HepG2 (cell line): ENCODE measurements around the gene RHOG. TPM values are rescaled to one million over a fixed set of nuclear protein-coding genes. Genes with fewer than 3 reads are reported as not detected.

ENCODE experiments used
- ATAC-seq: fragments of 200-7000 bp; cut with Tn5 transposase; 3 replicates; pipeline ENCODE4 v1.9.1; 2020; ENCODE audit warnings: mild to moderate bottlenecking, moderate library complexity
- BruUV-seq: library from RNA; stranded (reverse); fragments of 400-500 nt; replicated peaks from 2 replicates; lab custom pipeline; 2021; lab: Mats Ljungman, UMichigan
- CTCF ChIA-PET: fragments of 300-600 bp; formaldehyde crosslinking; extraction: SDS; loops from one replicate; lab custom pipeline; 2021; ENCODE audit warnings: low total read pairs, inconsistent platforms, low intra/inter-chr PET ratio; lab: Yijun Ruan, JAX
- POLR2A ChIA-PET: fragments of 350-600 bp; sonication (Branson Sonifier 250); formaldehyde crosslinking; loops from one replicate; lab custom pipeline; 2020; ENCODE audit warnings: antibody characterized with exemption, inconsistent platforms; lab: Yijun Ruan, JAX
- DNase-seq: peaks from one replicate; pipeline ENCODE4 v3.0.0-alpha.2; 2015; ENCODE audit warnings: low spot score
- FAIRE-seq: peaks from 3 replicates; lab custom pipeline; 2011; peaks lifted over from hg19 to GRCh38; lab: Jason Lieb, UNC
- H2AFZ ChIP-seq: one replicate; pipeline ENCODE4 v1.6.1; 2011; ENCODE audit warnings: low read length, inconsistent platforms
- H3K27ac ChIP-seq: fragments of 300-600 bp; 3 replicates; pipeline ENCODE4 v1.8.0; 2011; ENCODE audit warnings: mixed run types, mild to moderate bottlenecking, mixed read lengths, low read length, inconsistent platforms; ENCODE audit not compliant: insufficient read depth; ENCODE audit errors: extremely low read length
- H3K27me3 ChIP-seq, 2 experiments: fragments of 200-600 bp in 1 of 2; 2 replicates in 1 of 2; 3 replicates in 1 of 2; pipeline versions ENCODE4 v1.6.0 to v1.8.0; 2011; ENCODE audit warnings: low read length in 2 of 2, mild to moderate bottlenecking in 2 of 2, moderate library complexity in 2 of 2, inconsistent platforms in 1 of 2; ENCODE audit not compliant: insufficient read depth in 2 of 2, control insufficient read depth in 1 of 2
- H3K36me3 ChIP-seq, 2 experiments: fragments of 200-600 bp in 1 of 2; replicated peaks in 1 of 2; 2 replicates in 1 of 2; 3 replicates in 1 of 2; pipeline versions ENCODE4 v1.5.1 to v1.8.0; 2011; ENCODE audit warnings: low read length in 2 of 2, inconsistent platforms in 1 of 2; ENCODE audit not compliant: insufficient read depth in 2 of 2, control insufficient read depth in 1 of 2
- H3K4me1 ChIP-seq: 2 replicates; pipeline ENCODE4 v1.5.1; 2012; ENCODE audit warnings: low read length, inconsistent platforms; ENCODE audit not compliant: insufficient read depth
- H3K4me2 ChIP-seq: 2 replicates; pipeline ENCODE4 v1.6.0; 2011; ENCODE audit warnings: low read depth, low read length, inconsistent platforms
- H3K4me3 ChIP-seq, 3 experiments: fragments of 200-600 bp in 1 of 3; sonication (generic), shearing (Covaris generic) in 1 of 3; replicated peaks in 1 of 3; 2 replicates each; pipeline ENCODE4 v1.5.1; 2011 to 2016; ENCODE audit warnings: low read length in 3 of 3, inconsistent platforms in 2 of 3, low read depth in 2 of 3, mild to moderate bottlenecking in 2 of 3, control low read depth in 1 of 3, mixed read lengths in 1 of 3; ENCODE audit not compliant: insufficient read depth in 1 of 3
- H3K79me2 ChIP-seq: one replicate; pipeline ENCODE4 v1.6.1; 2011; ENCODE audit warnings: low read length, inconsistent platforms; ENCODE audit not compliant: insufficient read depth
- H3K9ac ChIP-seq: 2 replicates; pipeline ENCODE4 v1.6.0; 2011; ENCODE audit warnings: mild to moderate bottlenecking, low read depth, low read length, inconsistent platforms; ENCODE audit not compliant: insufficient read depth
- H3K9me3 ChIP-seq: 2 replicates; pipeline ENCODE4 v1.5.1; 2012; ENCODE audit warnings: mild to moderate bottlenecking, low read length
- H4K20me1 ChIP-seq: 2 replicates; pipeline ENCODE4 v1.6.0; 2011; ENCODE audit warnings: inconsistent platforms, mild to moderate bottlenecking, low read length, moderate library complexity; ENCODE audit not compliant: insufficient read depth
- FOSL2 ChIP-seq: sonication (generic); formaldehyde crosslinking; IDR thresholded peaks from 2 replicates; pipeline ENCODE4 v1.4.0; 2020; ENCODE audit warnings: missing genetic modification reagents
- GABPB1 ChIP-seq: IDR thresholded peaks from 2 replicates; pipeline ENCODE4 v1.6.1; 2016; ENCODE audit warnings: mild to moderate bottlenecking, missing genetic modification reagents, moderate library complexity, missing compliant biosample characterization
- HMG20A ChIP-seq: IDR thresholded peaks from 2 replicates; pipeline ENCODE4 v1.6.1; 2016; ENCODE audit warnings: borderline replicate concordance
- PHF8 ChIP-seq: sonication (generic); formaldehyde crosslinking; IDR thresholded peaks from 2 replicates; pipeline ENCODE4 v1.5.0; 2020; ENCODE audit warnings: missing genetic modification reagents
- SETDB1 ChIP-seq: sonication (generic); formaldehyde crosslinking; IDR thresholded peaks from 2 replicates; pipeline ENCODE4 v1.5.1; 2020; ENCODE audit warnings: missing genetic modification reagents, mild to moderate bottlenecking, borderline replicate concordance
- ZNF619 ChIP-seq: sonication (generic); formaldehyde crosslinking; IDR thresholded peaks from 2 replicates; pipeline ENCODE4 v1.4.0; 2020; ENCODE audit warnings: mild to moderate bottlenecking, missing genetic modification reagents
- ZNF777 ChIP-seq: sonication (generic); formaldehyde crosslinking; IDR thresholded peaks from 2 replicates; pipeline ENCODE4 v1.4.0; 2020; ENCODE audit warnings: missing genetic modification reagents
- WGBS: methylation state at CpG from one replicate; pipeline ENCODE4 v1.1.6; 2017; ENCODE audit warnings: low lambda C conversion rate; 5-methylcytosine and 5-hydroxymethylcytosine counted together
- in situ Hi-C: cut with HindIII; loops from 2 replicates; pipeline ENCODE4 v1.10.0; 2017; ENCODE audit warnings: low pct_unique_long_range_greater_than_20kb; ENCODE audit not compliant: extremely low pct_ligation_motif_present
- intact Hi-C: fragments of 100-400 bp; cut with micrococcal nuclease; formaldehyde crosslinking; loops from one replicate; pipeline ENCODE4 v1.10.0; 2022; ENCODE audit not compliant: unreplicated experiment
- polyA plus RNA-seq, 8 experiments: library from polyadenylated mRNA; depleted of rRNA in 3 of 8; stranded (reverse) in 7 of 8; unstranded in 1 of 8; fragments of >200 nt; fragmentation: Illumina TruSeq in 4 of 8; extraction: Trizol in 4 of 8; gene quantifications; 2 replicates each; pipeline versions ENCODE4 v1.2.1 to v1.2.3, GENCODE V29; 2011 to 2016; ENCODE audit warnings: low read depth in 4 of 8, missing spikeins in 1 of 8, mixed read lengths in 1 of 8; ENCODE audit not compliant: insufficient read depth in 1 of 8
- total RNA-seq, 5 experiments: library from RNA; depleted of rRNA; stranded (reverse); fragments of >200 nt; fragmentation: Illumina TruSeq; extraction: Trizol; gene quantifications; 2 replicates each; pipeline ENCODE4 v1.2.3, GENCODE V29; 2016; ENCODE audit warnings: low read depth in 1 of 5
- TF ChIP-seq, protein P1 (sequence below): sonication (generic); formaldehyde crosslinking; IDR thresholded peaks from 2 replicates; pipeline ENCODE4 v1.5.1; 2020; ENCODE audit warnings: mild to moderate bottlenecking, missing genetic modification reagents, borderline replicate concordance
- TF ChIP-seq, protein P2 (sequence below): sonication (generic); formaldehyde crosslinking; IDR thresholded peaks from 2 replicates; pipeline ENCODE4 v1.4.0; 2020; ENCODE audit warnings: missing genetic modification reagents, borderline replicate concordance
- TF ChIP-seq, protein P3 (sequence below): sonication (generic); formaldehyde crosslinking; IDR thresholded peaks from 2 replicates; pipeline ENCODE4 v1.8.0; 2022; ENCODE audit warnings: missing genetic modification reagents, mild to moderate bottlenecking, moderate library complexity, borderline replicate concordance

Gene RHOG
- total and polyA plus RNA-seq, 2 of the 13 experiments (the other 11 are each of a cell fraction or from before 2014, with no cell fraction given): 7.7 to 23.4 TPM

DNA sequence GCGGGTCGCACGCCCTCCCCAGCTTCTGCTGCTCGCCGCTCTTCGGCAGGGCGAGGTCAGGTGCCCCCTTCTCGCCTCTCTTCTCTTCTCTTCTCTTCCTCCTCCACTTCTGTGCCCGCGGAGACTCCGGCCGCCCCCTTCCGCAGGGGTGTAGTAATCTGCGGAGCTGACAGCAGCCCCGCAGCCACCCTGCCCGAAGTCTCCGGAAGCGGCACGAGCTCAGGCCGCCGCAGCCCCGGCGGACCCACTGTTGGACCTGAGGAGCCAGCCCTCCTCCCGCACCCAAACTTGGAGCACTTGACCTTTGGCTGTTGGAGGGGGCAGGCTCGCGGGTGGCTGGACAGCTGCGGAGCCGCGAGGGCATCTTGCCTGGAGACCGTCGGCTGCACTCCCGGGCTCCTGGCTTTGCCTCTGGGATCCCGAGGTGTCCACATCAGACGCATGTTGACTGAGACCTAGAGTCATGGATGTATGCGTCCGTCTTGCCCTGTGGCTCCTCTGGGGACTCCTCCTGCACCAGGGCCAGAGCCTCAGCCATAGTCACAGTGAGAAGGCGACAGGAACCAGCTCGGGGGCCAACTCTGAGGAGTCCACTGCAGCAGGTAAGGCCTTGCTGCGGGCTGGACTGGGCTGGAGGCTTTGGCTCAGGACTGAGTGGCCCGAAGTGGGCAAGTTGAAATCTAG is 15.2 kb upstream of the RHOG start:
- Histone ChIP-seq H3K4me2 (peak overlapping the region; percentile 92), H3K36me3 (no peaks in the 10 kb centered on the region), H2AFZ (no peak overlapping the region), H3K4me3 (peak overlapping the region; percentile 76 to 96 (median 87)), H4K20me1 (no peaks in the 10 kb centered on the region), H3K4me1 (peaks cover 57% of the 10 kb centered on the region), H3K9ac (peak overlapping the region; percentile 82), H3K27me3 (no peaks in the 10 kb centered on the region; a peak in 1 of 5 replicates), H3K9me3 (no peaks in the 10 kb centered on the region), H3K27ac (peak overlapping the region; percentile 86), H3K79me2 (peaks cover 51% of the 10 kb centered on the region)
- intact Hi-C loops: loop anchor here (1.0 to 5.0 kb wide), 7 partner anchors 15 to 216 kb away; partner anchors contain the start of gene RHOG
- CTCF ChIA-PET: interaction anchor here (2.1 kb wide), 1 partner anchor 216 kb away, joined by 30 read pairs; no protein-coding TSS in a partner anchor
- no TSS peak for BruUV-seq
- FAIRE-seq: no peak
- POLR2A ChIA-PET: interaction anchor here (0.6 to 3.4 kb wide), 17 partner anchors 11 to 477 kb away, joined by 3 to 44 read pairs (median 10); partner anchors contain the start of genes RHOG and ZNF195
- DNase-seq: no peak
- in situ Hi-C loops: loop anchor here (10.0 kb wide), 1 partner anchor 109 kb away; no protein-coding TSS in a partner anchor
- WGBS: 0% methylated on average over 23 of the region's 40 CpGs
- ATAC-seq: peak; percentile 50
- 0 out of 2 replicates have a peak, but pooled peaks have one; percentile 32 for TF ChIP-seq ZNF619 (CRISPR knock-in tag)
- TF ChIP-seq ZNF777 (CRISPR knock-in tag): peak; percentile 80
- TF ChIP-seq GABPB1: peak; percentile 71
- TF ChIP-seq, protein P1, sequence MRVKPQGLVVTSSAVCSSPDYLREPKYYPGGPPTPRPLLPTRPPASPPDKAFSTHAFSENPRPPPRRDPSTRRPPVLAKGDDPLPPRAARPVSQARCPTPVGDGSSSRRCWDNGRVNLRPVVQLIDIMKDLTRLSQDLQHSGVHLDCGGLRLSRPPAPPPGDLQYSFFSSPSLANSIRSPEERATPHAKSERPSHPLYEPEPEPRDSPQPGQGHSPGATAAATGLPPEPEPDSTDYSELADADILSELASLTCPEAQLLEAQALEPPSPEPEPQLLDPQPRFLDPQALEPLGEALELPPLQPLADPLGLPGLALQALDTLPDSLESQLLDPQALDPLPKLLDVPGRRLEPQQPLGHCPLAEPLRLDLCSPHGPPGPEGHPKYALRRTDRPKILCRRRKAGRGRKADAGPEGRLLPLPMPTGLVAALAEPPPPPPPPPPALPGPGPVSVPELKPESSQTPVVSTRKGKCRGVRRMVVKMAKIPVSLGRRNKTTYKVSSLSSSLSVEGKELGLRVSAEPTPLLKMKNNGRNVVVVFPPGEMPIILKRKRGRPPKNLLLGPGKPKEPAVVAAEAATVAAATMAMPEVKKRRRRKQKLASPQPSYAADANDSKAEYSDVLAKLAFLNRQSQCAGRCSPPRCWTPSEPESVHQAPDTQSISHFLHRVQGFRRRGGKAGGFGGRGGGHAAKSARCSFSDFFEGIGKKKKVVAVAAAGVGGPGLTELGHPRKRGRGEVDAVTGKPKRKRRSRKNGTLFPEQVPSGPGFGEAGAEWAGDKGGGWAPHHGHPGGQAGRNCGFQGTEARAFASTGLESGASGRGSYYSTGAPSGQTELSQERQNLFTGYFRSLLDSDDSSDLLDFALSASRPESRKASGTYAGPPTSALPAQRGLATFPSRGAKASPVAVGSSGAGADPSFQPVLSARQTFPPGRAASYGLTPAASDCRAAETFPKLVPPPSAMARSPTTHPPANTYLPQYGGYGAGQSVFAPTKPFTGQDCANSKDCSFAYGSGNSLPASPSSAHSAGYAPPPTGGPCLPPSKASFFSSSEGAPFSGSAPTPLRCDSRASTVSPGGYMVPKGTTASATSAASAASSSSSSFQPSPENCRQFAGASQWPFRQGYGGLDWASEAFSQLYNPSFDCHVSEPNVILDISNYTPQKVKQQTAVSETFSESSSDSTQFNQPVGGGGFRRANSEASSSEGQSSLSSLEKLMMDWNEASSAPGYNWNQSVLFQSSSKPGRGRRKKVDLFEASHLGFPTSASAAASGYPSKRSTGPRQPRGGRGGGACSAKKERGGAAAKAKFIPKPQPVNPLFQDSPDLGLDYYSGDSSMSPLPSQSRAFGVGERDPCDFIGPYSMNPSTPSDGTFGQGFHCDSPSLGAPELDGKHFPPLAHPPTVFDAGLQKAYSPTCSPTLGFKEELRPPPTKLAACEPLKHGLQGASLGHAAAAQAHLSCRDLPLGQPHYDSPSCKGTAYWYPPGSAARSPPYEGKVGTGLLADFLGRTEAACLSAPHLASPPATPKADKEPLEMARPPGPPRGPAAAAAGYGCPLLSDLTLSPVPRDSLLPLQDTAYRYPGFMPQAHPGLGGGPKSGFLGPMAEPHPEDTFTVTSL: 0 out of 2 replicates have a peak, but pooled peaks have one; percentile 22
- TF ChIP-seq, protein P2, sequence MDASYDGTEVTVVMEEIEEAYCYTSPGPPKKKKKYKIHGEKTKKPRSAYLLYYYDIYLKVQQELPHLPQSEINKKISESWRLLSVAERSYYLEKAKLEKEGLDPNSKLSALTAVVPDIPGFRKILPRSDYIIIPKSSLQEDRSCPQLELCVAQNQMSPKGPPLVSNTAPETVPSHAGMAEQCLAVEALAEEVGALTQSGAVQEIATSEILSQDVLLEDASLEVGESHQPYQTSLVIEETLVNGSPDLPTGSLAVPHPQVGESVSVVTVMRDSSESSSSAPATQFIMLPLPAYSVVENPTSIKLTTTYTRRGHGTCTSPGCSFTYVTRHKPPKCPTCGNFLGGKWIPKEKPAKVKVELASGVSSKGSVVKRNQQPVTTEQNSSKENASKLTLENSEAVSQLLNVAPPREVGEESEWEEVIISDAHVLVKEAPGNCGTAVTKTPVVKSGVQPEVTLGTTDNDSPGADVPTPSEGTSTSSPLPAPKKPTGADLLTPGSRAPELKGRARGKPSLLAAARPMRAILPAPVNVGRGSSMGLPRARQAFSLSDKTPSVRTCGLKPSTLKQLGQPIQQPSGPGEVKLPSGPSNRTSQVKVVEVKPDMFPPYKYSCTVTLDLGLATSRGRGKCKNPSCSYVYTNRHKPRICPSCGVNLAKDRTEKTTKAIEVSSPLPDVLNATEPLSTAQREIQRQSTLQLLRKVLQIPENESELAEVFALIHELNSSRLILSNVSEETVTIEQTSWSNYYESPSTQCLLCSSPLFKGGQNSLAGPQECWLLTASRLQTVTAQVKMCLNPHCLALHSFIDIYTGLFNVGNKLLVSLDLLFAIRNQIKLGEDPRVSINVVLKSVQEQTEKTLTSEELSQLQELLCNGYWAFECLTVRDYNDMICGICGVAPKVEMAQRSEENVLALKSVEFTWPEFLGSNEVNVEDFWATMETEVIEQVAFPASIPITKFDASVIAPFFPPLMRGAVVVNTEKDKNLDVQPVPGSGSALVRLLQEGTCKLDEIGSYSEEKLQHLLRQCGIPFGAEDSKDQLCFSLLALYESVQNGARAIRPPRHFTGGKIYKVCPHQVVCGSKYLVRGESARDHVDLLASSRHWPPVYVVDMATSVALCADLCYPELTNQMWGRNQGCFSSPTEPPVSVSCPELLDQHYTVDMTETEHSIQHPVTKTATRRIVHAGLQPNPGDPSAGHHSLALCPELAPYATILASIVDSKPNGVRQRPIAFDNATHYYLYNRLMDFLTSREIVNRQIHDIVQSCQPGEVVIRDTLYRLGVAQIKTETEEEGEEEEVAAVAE (CRISPR knock-in tag): 0 out of 2 replicates have a peak, but pooled peaks have one; percentile 25
- TF ChIP-seq SETDB1 (CRISPR knock-in tag): no peak
- TF ChIP-seq, protein P3, sequence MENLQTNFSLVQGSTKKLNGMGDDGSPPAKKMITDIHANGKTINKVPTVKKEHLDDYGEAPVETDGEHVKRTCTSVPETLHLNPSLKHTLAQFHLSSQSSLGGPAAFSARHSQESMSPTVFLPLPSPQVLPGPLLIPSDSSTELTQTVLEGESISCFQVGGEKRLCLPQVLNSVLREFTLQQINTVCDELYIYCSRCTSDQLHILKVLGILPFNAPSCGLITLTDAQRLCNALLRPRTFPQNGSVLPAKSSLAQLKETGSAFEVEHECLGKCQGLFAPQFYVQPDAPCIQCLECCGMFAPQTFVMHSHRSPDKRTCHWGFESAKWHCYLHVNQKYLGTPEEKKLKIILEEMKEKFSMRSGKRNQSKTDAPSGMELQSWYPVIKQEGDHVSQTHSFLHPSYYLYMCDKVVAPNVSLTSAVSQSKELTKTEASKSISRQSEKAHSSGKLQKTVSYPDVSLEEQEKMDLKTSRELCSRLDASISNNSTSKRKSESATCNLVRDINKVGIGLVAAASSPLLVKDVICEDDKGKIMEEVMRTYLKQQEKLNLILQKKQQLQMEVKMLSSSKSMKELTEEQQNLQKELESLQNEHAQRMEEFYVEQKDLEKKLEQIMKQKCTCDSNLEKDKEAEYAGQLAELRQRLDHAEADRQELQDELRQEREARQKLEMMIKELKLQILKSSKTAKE (CRISPR knock-in tag): peak; percentile 56; the same call in 1 of the 2 replicates
- 0 out of 2 replicates have a peak, but pooled peaks have one; percentile 48 for TF ChIP-seq PHF8 (CRISPR knock-in tag)
- peak; percentile 14; the same call in 1 of the 2 replicates for TF ChIP-seq FOSL2
- 0 out of 2 replicates have a peak, but pooled peaks have one; percentile 4 for TF ChIP-seq HMG20A (CRISPR knock-in tag)
